ENCODE data around the gene SLC1A5.
A peak's percentile ranks its signal among the peaks of the same experiment; 100 is the strongest.
"Not testable (repeated sequence)": the region's sequence is repeated elsewhere in the genome, so short reads cannot be mapped to it uniquely, and the experiment has no call there.

SLC1A5 gene

GRCh38 chr19:46802152-46802551 lies 13.8 kb upstream of the SLC1A5 start:
- FAIRE-seq: no peak
- no peak for DNase-seq (ENCODE audit: low spot score)

DNA sequence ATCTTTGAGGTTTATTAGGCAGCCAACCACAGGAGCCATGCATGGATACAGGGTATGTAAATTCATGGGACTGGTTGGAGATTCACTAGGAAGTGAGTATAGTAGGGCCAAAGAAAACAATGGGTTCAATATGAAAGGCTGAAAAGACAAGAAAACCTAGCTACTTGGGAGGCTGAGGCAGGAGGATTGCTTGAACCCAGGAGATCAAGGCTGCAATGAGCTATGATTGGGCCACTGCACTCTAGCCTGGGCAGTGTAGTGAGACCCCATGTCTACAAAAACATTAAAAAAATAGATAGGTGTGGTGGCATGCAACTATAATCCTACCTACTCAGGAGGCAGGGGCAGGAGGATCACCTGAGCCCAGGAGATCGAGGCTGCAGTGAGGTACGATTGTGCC lies 10.3 kb upstream of the SLC1A5 start:
- FAIRE-seq (no peak), DNase-seq (ENCODE audit: low spot score) (no peak)

DNA sequence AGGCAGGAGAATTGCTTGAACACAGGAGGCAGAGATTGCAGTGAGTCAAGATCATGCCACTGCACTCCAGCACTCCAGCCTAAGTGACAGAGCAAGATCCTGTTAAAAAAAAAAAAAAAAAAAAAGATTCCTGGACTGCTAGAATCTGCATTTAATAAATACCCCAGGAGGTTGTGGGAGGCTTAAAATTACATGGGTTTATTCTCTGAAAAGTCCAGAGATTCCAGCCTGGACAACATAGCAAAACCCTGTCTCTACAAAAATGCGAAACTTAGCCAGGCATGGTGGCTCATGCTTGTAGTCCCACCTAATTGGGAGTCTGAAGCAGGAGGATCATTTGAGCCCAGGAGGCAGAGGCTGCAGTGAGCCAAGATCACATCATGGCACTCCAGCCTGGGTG lies 9.5 kb upstream of the SLC1A5 start:
- FAIRE-seq (no peak), DNase-seq (ENCODE audit: low spot score) (no peak)

GRCh38 chr19:46791944-46792343 lies 3.5 kb upstream of the SLC1A5 start:
- no peak for FAIRE-seq

GRCh38 chr19:46789371-46789770 lies 977 bp upstream of the SLC1A5 start:
- DNase-seq (ENCODE audit: low spot score) (no peak), FAIRE-seq (no peak)

More at GRCh38 chr19:46791944-46792343, 3.5 kb upstream of the SLC1A5 start:
- no peak for DNase-seq (ENCODE audit: low spot score)

- FAIRE-seq (no peak), DNase-seq (ENCODE audit: low spot score) (no peak)
Measured at GRCh38 chr19:46788968-46789338, 559 bp upstream of the SLC1A5 start.

GRCh38 chr19:46787331-46788261 lies 798 bp downstream of the SLC1A5 start:
- no peak for FAIRE-seq
- peak; percentile 57 for DNase-seq (ENCODE audit: low spot score)

DNA sequence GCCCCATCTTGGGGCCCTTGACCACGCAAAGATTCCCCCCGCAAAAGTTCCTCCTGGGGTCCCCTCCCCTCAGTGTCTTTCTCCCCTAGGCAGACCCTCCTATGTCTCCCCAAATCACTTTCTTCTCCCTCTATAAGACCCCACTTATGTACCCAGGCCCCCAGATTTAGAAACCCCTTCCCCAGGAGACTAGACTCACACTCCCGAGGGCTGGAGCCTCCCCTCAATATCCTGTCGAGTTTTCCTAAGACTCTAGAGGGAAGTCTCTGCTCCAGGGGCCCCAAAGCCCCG lies 1.4 kb downstream of the SLC1A5 start:
- FAIRE-seq (no peak), DNase-seq (ENCODE audit: low spot score) (no peak)

DNA sequence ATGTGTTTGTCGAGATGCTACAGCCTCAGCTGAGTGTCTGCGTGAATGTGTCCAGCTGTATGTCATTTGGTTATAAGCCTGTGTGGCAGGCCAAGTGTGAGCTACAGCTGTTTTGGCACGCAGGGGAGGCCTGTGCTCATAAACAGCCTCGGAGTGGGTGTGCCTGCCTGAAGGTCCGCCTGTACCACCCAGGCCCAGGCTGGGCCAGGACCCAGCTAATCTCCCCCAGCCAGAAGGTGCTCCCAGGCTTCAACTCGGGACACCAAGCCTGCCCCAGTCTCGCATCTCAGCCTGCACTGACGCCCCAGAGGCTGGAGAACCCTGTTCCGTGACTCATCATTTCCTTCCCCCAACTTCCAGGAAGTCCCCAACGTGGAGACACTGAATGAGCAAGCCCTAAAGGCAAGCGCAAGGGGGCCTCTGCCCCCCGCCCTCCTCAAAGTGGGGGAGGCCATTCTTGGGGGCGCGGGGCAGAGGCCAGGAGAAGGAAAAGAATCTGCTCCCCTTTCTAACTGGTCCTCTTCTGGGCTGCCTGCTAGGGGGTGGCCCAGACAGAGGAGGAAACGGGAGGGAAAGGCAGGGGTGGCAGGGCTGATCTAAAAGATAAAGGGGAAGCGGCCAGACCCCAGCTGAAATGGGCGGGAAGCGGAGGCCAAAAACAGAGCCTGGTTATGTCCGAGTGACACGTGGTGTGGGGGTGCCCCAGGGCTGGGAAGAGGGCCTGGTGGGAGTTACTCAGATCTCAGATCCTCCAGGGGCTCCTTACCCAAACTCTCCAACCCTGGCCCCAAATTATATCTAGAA lies 2.0 kb downstream of the SLC1A5 start:
- DNase-seq (ENCODE audit: low spot score) (peak; percentile 65), FAIRE-seq (no peak)

DNA sequence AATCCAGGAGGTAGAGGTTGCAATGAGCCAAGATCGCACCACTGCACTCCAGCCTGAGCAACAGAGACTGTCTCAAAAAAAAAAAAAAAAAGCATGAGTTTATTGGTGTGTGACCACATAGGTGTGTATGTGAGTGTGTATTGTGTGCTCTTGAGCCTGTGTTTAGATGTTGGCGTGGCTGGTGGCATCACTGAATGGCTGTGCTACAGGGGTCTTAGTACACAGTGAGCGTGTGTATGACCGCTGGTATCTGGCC lies 2.5 kb downstream of the SLC1A5 start:
- no peak for DNase-seq (ENCODE audit: low spot score)
- no peak for FAIRE-seq

DNA sequence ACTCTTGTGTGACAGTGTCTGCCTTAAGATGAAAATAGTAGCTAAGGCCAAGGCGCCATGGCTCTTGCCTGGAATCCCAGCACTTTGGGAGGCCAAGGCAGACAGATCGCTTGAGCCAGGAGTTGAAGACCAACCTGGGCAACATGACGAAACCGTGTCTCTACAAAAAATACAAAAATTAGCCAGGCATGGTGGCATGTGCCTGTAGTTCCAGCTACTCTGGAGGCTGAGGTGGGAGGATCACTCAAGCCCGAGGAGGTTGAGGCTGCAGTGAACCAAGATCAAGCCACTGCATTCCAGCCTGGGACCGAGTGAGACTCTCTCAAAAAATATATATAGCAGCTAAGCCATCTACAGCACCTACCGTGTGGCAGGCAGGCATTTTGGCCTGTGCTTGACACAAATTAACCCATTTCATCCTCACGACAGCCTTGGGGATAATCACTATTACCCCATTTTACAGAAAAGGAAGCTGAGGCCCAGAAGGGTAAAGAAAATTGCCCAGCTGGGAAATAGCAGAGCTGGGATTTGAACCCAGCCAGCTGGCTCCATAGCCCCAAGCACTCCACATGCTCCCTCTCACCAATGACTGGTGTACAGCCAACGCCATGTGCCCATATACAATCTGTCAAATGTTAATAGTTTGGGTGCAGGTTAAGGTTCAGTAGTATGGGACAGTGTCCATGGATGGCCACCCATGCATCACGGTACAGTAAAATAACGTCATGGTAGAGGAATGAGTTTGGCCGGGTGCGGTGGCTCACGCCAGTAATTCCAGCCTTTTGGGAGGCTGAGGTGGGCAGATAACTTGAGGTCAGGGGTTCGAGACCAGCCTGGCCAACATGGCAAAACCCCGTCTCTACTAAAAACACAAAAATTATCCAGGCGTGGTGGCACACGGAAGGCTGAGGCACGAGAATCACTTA lies 3.1 kb downstream of the SLC1A5 start:
- FAIRE-seq: no peak
- no peak for DNase-seq (ENCODE audit: low spot score)

GRCh38 chr19:46784262-46785053 lies 3.9 kb downstream of the SLC1A5 start:
- FAIRE-seq: no peak
- DNase-seq (ENCODE audit: low spot score): peak; percentile 90

GRCh38 chr19:46783670-46784069 lies 4.7 kb downstream of the SLC1A5 start:
- DNase-seq (ENCODE audit: low spot score) (no peak), FAIRE-seq (no peak)

DNA sequence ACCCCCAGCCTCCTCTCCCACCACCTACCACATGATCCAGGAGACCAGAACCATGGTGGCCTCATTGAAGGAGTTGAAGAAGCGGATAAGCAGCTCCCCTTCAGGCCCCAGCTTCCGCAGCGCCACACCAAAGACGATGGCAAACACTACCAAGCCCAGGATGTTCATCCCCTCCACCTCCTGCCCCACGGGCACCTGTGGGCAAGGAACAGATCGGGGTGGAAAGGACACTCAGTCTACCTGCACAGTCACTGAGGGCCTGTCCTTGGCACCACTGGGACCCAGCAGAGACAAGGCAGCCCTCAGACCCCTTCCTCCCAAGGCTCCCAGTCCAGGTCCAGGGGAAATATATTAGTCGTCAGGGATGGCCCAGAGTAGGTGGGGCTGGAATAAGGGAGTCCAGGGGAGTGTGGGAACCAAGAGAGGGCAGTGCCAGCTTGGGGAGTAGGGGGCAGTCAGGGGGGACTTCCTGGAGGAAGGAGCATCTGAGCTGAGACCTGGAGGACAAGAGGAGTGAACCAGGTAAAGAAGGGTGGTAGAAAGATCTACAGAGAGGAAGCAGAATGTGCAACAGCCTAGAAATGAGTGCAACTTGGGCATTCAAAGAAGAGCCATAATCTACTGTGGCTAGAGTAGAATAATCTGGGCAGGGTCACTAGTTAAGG lies 5.9 kb downstream of the SLC1A5 start:
- no peak for FAIRE-seq

DNA sequence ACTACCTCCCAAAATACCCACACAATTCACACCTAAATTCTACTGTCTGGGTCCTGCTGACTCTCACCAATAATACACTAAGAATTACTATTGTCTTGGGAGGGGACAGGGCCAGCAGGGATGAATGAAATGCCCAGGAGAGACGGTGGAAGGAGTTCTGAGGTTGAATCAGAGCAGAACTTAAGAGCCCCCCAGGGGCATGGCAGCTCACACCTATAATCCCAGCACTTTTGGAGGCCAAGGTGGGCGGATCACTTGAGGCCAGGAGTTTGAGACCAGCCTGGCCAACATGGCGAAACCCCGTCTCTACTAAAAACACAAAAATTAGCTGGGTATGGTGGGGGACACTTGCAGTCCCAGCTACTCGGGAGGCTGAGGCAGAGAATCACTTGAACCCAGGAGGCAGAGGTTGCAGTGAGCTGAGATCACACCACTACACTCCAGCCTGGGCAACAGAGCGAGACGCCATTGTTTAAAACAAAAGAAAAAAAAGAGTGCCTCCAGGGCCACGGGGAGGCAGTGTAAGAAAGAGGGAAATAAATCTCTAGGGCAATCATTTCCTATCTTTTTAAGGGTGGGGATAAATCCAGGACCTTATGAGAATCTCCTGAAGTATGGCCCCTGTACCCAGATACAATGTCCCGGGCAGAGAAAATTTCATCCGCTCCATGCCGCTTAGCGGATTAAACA lies 10.3 kb downstream of the SLC1A5 start:
- not testable (repeated sequence) for FAIRE-seq; DNase-seq (ENCODE audit: low spot score)

More for the DNA sequence above, 5.9 kb downstream of the SLC1A5 start:
- no peak for DNase-seq (ENCODE audit: low spot score)

- no peak for FAIRE-seq
- DNase-seq (ENCODE audit: low spot score): peak; percentile 47
Measured at GRCh38 chr19:46776927-46777911, 11.2 kb downstream of the SLC1A5 start.

DNA sequence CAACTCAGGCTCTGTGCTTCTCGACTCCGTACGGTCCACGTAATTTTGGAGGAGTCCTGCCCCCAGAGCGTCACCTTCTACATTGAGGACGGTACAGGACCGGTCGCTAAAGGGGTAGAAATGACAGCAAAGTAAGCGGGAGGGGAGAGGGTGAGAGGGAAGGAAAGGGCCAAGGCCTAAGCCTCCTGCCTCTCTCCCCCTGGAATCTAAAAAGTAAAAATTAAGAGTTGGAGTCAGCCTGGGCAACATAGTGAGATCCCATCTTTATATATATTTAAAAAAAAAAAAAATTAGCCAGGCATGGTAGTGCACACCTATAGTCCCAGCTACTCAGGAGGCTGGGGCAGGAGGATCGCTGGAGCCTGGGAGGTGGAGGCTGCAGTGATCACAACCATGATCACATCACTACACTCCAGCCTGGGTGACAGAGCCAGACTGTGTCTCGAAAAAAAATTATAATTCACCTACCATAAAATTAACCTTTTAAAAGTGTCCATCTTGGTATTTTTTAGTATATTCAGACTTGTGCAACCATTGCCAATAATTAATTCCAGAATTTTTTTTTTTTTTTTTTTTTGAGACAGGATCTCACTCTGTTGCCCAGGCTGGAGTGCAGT lies 12.6 kb downstream of the SLC1A5 start:
- no peak for FAIRE-seq

GRCh38 chr19:46773018-46773399 lies 15.4 kb downstream of the SLC1A5 start:
- DNase-seq (ENCODE audit: low spot score) (no peak), FAIRE-seq (no peak)

More for the DNA sequence above, 12.6 kb downstream of the SLC1A5 start:
- DNase-seq (ENCODE audit: low spot score): no peak

Measured in urothelium cell line (cell line).